Measurements from ENCODE around the gene NRG2.

- TF ChIP-seq ZC3H10 (CRISPR knock-in tag; IDR thresholded peaks at IDR 0.05) = no peak
- TF ChIP-seq RARB (CRISPR knock-in tag; IDR thresholded peaks at IDR 0.05) = no peak
- TF ChIP-seq PATZ1 (CRISPR knock-in tag; IDR thresholded peaks at IDR 0.05; ENCODE audit: borderline replicate concordance) = no peak
- TF ChIP-seq CREB5 (CRISPR knock-in tag; IDR thresholded peaks at IDR 0.05; ENCODE audit: low read depth) = no peak
- TF ChIP-seq PPARA (CRISPR knock-in tag; IDR thresholded peaks at IDR 0.05; ENCODE audit: borderline replicate concordance) = no peak
- no peak for TF ChIP-seq ARNTL (CRISPR knock-in tag; IDR thresholded peaks at IDR 0.05; ENCODE audit: borderline replicate concordance, low read depth)
Observed at GRCh38 chr5:139947727-139948126, 95.4 kb downstream of the NRG2 start.
